ENCODE results near the gene PICK1.
"Not testable (repeated sequence)": the region's sequence is repeated elsewhere in the genome, so short reads cannot be mapped to it uniquely, and the experiment has no call there.

Gene PICK1

GRCh38 chr22:38030311-38031133 is 26.7 kb upstream of the PICK1 start:
- no peak for DNase-seq (ENCODE audit: low spot score)
- FAIRE-seq, result no peak

- FAIRE-seq (no peak), DNase-seq (ENCODE audit: low spot score) (no peak)
These were observed 25.7 kb upstream of the PICK1 start for GRCh38 chr22:38031491-38031890.

DNA sequence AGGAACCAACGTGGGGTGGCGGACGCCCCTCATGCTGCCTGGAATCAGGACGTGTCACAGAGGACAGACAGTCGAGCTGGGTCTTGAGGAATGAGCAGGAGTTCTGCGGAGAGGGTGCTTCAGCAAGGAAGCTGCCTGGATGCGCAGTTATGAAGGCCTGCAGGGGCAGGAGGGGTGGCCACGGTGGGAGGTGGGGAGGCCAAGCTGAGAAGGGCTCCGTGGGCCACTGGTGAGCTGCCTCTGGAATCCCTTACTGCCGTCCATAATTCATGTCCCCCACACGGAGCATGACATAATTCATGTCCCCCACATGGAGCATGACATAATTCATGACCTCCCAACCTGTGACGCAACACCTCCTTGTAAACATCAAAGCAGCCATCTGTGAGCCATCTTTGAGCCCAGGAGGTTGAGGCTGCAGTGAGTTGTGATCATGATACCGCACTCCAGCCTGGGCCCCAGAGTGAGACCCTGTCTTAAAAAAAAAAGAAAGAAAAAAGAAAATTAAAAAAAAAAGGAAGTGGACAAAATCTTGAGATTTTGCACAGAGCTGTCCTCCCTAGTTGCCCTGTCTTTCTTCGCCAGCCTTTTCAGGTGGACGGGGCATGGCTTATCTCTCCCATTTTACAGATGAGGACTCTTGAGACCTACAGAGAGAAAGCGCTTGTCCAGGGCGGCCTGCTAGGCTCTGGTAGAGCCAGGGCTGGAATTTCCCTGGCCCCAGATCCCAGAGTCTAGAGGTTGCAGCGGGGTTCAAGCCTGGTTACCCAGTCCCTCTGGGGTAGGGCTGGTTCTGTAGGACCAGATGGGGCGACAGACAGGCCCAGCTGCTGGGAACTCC is 24.3 kb upstream of the PICK1 start:
- no peak for DNase-seq (ENCODE audit: low spot score)
- FAIRE-seq, result no peak

DNA sequence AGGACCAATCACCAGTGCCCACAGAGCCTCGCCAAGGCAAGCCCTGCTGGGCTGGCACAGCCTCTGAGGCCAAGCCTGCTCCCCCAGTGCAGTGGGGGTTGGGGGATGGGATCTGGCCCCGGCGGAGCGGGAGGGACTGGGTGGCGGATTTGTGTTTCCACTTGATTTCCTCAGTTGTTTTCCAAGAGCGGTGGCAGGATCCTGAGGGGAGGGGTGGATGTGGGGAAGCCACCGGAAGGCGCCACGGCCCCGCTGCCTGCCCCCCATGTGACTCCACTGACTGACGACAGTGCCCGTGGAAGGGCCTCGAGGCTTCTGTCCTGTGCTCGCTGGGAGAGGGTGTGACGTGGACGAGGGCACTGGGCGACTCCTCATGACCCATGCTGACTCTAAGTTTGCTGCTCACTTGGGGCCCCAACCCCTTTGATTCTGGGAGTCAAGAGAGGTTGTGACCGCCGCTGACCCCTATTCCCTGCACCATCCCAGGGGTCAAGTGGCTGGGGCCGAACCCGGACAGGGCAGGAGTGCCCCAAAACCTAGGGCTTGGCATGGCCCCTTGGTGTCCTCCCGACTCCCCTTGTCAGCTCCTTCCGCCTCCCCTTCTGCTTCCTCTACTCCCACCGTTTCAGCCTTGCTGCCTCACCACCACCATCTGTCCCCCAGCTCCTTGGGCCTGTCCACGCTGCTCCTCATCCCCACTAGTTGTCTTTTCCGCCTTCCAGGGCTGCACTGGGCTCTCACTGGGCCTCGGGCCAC is 23.5 kb upstream of the PICK1 start:
- FAIRE-seq, result peak; percentile 61
- DNase-seq (ENCODE audit: low spot score), result no peak

DNA sequence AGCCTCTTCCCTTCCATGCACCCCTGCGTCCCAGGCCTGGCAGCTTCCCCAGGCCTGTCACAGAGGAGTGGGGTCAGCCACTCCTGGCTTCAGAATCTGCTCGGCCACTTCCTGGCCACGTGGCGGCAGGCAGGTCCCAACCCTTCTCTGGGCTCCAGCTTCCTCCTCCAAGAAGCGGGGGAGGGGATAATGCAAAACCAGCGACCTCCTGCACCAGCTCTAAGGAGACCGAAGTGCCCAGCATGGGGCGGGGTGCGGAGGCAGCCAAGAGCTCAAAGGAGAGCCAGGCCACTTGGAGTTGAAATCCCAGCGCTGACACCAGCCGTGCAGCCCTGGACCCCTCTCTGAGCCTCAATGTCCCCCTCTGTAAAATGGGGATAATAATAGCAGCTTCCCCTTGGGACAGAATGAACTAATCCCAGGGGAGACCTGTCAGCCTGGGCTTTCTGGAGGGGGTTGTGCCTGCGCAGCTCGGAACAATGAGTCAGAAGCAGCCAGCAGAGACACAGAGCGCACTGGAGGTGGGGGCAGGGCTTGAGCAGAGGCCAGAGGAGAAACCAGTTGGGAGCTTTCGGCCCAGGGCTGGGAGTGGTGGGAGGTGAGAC is 22.8 kb upstream of the PICK1 start:
- peak; percentile 98 for DNase-seq (ENCODE audit: low spot score)

DNA sequence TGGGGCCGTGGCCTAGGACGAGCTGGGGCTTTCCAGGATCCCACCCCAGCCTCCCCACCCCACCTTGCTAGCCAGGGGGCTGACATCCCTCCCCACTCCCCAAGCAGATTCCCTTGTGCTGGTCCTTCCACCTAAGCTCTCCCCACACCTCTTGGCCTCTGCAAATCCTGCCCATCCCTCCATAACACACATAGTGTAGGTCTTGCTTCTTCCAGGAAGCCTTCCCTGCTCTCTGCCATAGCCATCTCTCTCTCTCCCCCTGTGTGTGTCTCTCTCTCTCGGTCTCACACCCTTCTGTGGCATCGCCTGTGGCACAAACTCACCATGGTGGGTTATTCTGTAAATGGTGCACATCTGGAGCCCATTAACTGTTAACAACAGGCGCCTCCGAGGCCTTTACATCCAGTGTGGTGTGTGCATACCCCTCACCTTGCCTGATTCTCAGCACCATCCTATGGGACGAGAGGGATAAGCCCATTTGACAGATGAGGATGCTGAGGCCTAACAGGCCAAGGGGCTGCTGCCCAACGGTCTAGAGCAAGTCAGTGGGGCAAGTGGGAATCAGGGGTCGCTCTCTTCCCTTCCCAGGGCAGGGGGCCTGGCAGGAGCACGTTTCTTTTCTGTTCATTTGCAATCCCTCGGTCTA is 22.2 kb upstream of the PICK1 start:
- FAIRE-seq (peak; percentile 13), DNase-seq (ENCODE audit: low spot score) (no peak)

More for the DNA sequence above, 22.8 kb upstream of the PICK1 start:
- FAIRE-seq, result peak; percentile 71

DNA sequence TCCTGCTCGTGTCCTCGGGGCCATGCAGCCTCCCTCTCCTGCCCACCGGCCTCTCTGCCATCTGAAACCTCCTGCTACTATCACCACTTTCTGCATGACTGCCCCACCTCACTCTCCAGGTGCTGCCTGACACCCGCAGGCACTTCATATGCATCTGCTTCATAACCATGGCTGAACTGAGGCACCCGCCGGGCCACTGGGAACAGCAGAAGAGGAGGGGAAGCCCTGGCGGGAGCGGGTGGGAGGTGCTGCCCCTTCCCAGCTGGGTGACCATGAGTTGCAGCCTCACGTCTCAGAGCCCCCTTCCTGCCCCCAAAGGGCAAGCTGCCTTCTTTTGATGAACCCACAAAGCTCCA is 21.7 kb upstream of the PICK1 start:
- no peak for DNase-seq (ENCODE audit: low spot score)
- FAIRE-seq, result peak; percentile 84

GRCh38 chr22:38036392-38037062 is 20.7 kb upstream of the PICK1 start:
- no peak for DNase-seq (ENCODE audit: low spot score)
- no peak for FAIRE-seq

DNA sequence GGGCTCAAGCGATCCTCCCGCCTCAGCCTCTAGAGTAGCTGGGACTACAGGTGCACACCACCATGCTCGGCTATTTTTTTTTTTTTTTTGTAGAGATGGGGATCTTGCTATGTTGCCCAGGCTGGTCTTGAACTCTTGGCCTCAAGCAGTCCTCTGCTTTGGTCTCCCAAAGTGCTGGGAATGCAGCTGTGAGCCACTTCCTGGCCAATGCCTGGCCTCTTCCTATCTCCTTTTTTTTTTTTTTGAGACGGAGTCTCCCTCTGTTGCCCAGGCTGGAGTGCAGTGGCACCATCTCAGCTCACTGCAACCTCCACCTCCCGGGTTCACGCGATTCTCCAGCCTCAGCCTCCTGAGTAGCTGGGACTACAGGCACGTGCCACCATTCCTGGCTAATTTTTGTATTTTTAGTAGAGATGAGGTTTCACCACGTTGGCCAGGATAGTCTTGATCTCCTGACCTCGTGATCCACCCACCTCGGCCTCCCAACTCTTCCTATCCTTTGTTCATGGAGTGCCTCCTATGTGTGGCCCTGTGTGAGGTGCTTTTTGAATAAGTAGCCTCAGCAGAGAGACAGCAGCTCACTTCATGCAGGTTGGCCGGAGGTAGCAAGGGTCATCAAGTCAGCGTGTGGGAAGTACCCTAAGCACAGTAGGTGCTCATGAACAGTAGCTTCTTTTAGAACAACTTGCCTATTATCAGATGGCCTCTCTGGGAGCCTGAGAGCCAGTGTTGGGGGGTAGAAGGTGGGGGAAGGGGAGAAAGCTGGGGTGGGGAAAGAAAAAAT is 19.6 kb upstream of the PICK1 start:
- FAIRE-seq; DNase-seq (ENCODE audit: low spot score): not testable (repeated sequence)

- FAIRE-seq, result no peak
- DNase-seq (ENCODE audit: low spot score), result no peak
These were observed 18.8 kb upstream of the PICK1 start for GRCh38 chr22:38038426-38038825.

DNA sequence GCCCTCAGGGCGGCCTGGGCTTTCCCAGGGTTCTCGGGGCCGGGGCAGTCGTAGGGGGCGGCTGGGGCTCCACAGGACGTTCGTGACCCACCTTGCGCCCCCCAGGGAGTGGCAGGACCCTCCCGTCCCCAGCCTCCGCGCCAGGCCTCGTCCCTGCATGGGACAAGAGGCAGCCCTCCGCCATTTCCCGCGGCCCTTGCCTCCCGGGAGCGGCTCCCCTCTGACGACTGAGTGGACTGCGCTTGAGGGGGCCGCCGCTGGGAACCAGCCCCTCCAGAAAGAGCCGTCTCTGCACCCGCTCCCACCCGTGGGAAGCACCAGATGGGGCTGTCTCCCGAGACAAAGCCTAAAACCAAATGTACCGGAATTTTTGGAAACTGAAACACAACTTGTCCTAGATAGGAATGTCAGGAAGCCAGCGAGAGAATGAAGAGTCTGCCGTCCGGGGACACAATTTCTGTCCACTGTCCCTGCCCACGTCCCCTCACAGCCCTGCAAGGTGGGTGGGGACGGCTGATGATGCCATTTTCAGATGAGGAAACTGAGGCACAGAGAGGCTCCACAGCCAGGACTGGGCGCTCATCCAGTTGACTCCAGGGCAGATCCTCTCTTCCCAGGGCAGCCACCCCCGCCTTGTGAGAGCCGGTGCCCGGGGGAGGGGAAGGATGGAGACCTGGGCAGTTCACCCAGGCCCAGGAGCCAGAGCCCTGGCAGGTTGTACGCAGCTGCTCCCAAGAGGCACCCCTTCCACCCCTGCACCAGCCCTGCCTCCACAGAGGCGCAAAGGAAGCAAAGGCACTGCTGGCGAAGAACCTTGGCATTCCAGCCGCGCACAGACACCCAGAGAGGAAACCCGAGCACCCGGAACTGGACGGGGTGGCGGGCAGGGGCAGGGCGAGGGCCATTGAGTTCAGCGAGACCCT is 18.1 kb upstream of the PICK1 start:
- no peak for DNase-seq (ENCODE audit: low spot score)
- no peak for FAIRE-seq

- no peak for FAIRE-seq
- no peak for DNase-seq (ENCODE audit: low spot score)
These were observed 16.0 kb upstream of the PICK1 start for GRCh38 chr22:38040953-38041759.

DNA sequence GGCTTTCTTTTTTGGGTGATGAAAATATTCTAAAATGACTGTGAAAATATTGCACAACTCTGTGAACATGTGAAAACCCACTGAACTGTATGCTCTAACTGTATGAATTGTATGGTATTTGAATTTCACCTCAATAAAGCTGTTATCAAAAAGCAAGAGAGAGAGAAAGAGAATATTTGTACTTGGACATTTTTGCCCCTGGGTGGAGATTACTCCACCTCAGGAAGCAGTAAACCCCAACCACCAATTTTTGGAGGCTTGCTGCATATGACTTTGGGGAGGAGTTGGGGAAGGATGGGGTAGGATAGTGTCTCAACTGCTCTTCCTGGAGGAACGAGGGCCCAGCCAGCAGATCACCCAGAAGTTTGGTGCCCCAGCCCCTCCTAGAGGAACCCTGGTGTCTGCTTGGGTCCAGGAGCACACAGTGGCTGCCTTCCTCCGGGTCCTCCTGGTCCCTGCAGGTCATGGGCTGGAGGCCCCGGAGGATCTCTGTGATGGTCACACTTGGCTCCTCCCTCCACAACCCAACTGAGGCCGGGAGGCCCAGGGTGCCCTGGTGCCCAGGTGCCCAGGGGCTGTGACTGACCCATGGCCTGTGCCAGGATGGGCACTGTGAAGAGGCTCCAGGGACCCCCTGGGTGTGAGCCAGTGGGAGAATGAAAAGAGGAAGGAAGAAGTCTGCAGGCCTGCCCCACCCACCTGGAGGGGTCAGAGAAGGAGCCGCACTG is 15.3 kb upstream of the PICK1 start:
- no peak for FAIRE-seq
- DNase-seq (ENCODE audit: low spot score), result no peak

- no peak for FAIRE-seq
- DNase-seq (ENCODE audit: low spot score), result no peak
These were observed 14.8 kb upstream of the PICK1 start for GRCh38 chr22:38042488-38042790.

GRCh38 chr22:38043151-38044039 is 13.8 kb upstream of the PICK1 start:
- FAIRE-seq, result no peak

GRCh38 chr22:38046070-38046748 is 11.0 kb upstream of the PICK1 start:
- DNase-seq (ENCODE audit: low spot score) (no peak), FAIRE-seq (no peak)

More at GRCh38 chr22:38043151-38044039, 13.8 kb upstream of the PICK1 start:
- DNase-seq (ENCODE audit: low spot score), result no peak

Data from urothelium cell line (cell line).